Motor neuron (in vitro differentiated cells): ENCODE measurements around the gene GLTPD2. TPM values are rescaled to one million over a fixed set of nuclear protein-coding genes. Genes with fewer than 3 reads are reported as not detected.

Source experiments
- ATAC-seq, 8 experiments: fragments of 200-7000 bp; cut with Tn5 transposase; replicated peaks in 6 of 8; 2 replicates each; pipeline ENCODE4 v1.8.0; 2021; ENCODE audit warnings: mild to moderate bottlenecking in 8 of 8, moderate library complexity in 8 of 8
- H3K27ac ChIP-seq, 2 donors: fragments of 250-450 bp; sonication (Bioruptor Pico); 2 replicates each; pipeline ENCODE4 v1.9.0; 2021; ENCODE audit warnings: antibody characterized with exemption in 2 of 2, mild to moderate bottlenecking in 2 of 2, moderate library complexity in 1 of 2
- H3K4me1 ChIP-seq, 2 donors: fragments of 250-450 bp; sonication (Bioruptor Pico); replicated peaks in 1 of 2; 2 replicates each; pipeline ENCODE4 v1.6.1; 2021; ENCODE audit warnings: antibody characterized with exemption in 2 of 2, mild to moderate bottlenecking in 2 of 2, moderate library complexity in 1 of 2
- H3K4me3 ChIP-seq, 5 donors: fragments of 250-450 bp; sonication (Bioruptor Pico); 2 replicates each; pipeline ENCODE4 v1.9.0; 2021; ENCODE audit warnings: antibody characterized with exemption in 5 of 5, mild to moderate bottlenecking in 5 of 5, moderate library complexity in 4 of 5
- WGBS, 10 experiments: fragments of 450-650 bp; shearing (Covaris generic); methylation state at CpG; one replicate each; pipeline ENCODE4 v1.0.0; 2022; 5-methylcytosine and 5-hydroxymethylcytosine counted together
- in situ Hi-C, 9 experiments: fragments of 400-800 bp; cut with MboI; loops; one replicate each; pipeline ENCODE4 v1.15.0; 2021; ENCODE audit warnings: low sequenced_read_pairs in 9 of 9, low pct_unique_long_range_greater_than_20kb in 2 of 9; ENCODE audit not compliant: unreplicated experiment in 9 of 9
- total RNA-seq, 8 experiments: library from RNA; unstranded; fragments of 300-600 nt; gene quantifications; 2 replicates each; pipeline versions ENCODE4 v1.2.3 to v1.2.4, GENCODE V29; 2022

Gene GLTPD2
- total RNA-seq, 8 experiments from 2014 or later = 0.27 to 0.71 (median 0.65) TPM; not detected in 5

DNA sequence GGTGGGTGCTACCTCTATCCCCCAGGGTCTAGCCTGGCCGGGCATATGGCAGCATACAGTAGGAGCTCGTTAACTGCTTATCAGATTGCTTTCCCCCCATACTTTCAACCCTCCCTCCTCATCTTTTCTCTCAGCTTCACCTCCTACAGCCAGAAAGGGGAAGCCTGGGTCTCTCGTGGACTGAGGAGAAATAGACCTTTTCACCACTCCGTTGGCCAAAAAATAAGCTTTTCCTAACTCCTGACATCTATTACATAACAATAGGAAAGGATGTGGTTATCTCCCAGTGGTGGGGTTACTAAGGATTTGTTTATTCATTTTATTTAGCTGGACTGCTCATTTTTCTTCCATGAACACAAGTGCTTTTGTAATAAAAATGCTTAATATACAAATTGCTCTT lies 40.1 kb upstream of the GLTPD2 start:
- ATAC-seq = no peak
- in situ Hi-C loops = loop anchor here in 1 of 9 experiments (25.0 kb wide), 1 partner anchor 139 kb away; the partner anchor contains the start of gene C17orf107
- WGBS, 10 experiments = 0 to 71% (median 43%) methylated on average over 1 to 4 of the region's 4 CpGs; no CpG with 5 or more reads in 3 of the 10 experiments

DNA sequence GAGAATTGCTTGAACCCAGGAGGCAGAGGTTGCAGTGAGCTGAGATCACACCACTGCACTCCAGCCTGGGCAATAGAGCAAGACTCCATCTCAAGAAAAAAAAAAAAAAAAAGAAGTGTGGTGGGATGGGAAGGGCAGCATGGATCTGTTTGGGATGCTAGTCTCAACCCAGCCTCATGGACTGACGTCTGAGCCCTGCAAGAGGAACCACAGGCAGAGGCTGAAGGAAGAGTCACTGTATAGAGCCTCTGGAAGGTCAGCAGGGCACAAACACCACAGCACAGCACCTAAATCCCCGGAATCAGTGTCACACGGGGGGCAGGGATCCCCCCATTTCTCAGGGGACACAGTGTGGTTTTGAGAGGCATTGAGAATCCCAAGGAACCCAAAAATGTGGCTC lies 38.2 kb upstream of the GLTPD2 start:
- in situ Hi-C loops = no loop called here
- H3K27ac ChIP-seq = no peak overlapping the region
- WGBS, 10 experiments = 0 to 60% (median 17%) methylated on average over 1 to 3 of the region's 3 CpGs; no CpG with 5 or more reads in 4 of the 10 experiments
- ATAC-seq = no peak
- H3K4me3 ChIP-seq = no peak overlapping the region
- no peaks in the 10 kb centered on the region for H3K4me1 ChIP-seq

More for the DNA sequence above, 40.1 kb upstream of the GLTPD2 start:
- Histone ChIP-seq H3K4me3 (no peak overlapping the region), H3K4me1 (no peaks in the 10 kb centered on the region), H3K27ac (no peak overlapping the region)

- 46 to 100% (median 68%) methylated on average over 1 to 5 of the region's 5 CpGs for WGBS, 10 experiments
Observed at GRCh38 chr17:4751932-4752331, 36.8 kb upstream of the GLTPD2 start.

GRCh38 chr17:4753392-4753791 lies 35.4 kb upstream of the GLTPD2 start:
- H3K27ac ChIP-seq = no peak overlapping the region
- H3K4me3 ChIP-seq = no peak overlapping the region
- 38 to 100% (median 67%) methylated on average over 1 of the region's 1 CpG; no CpG with 5 or more reads in 2 of the 10 experiments for WGBS, 10 experiments
- no peak for ATAC-seq
- H3K4me1 ChIP-seq = no peaks in the 10 kb centered on the region
- in situ Hi-C loops = no loop called here

More at GRCh38 chr17:4751932-4752331, 36.8 kb upstream of the GLTPD2 start:
- in situ Hi-C loops = no loop called here
- ATAC-seq = no peak
- Histone ChIP-seq H3K4me1 (no peaks in the 10 kb centered on the region), H3K4me3 (no peak overlapping the region), H3K27ac (no peak overlapping the region)

DNA sequence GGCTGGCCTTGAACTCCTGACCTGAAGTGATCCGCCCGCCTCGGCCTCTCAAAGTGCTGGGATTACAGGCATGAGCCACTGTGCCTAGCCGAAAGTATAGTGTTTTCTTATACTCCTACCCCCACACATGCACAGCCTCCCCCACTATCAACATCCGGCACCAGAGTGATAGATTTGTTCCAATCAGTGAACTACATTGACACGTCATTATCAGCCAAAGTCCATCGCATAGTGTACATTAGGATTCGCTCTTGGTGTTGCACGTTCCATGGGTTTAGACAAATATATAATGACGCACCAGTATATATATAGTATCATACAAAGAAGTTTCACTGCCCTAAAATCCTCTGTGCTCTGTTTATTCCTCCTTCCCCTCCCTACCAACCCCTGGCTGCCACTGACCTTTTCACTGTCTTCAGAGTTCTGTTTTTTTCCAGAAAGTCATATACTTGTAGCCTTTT lies 29.0 kb upstream of the GLTPD2 start:
- 53 to 97% (median 80%) methylated on average over 3 to 9 of the region's 10 CpGs for WGBS, 10 experiments
- ATAC-seq = no peak
- Histone ChIP-seq H3K4me1 (no peaks in the 10 kb centered on the region), H3K4me3 (no peak overlapping the region), H3K27ac (no peak overlapping the region)
- in situ Hi-C loops = no loop called here

GRCh38 chr17:4764595-4764994 lies 24.2 kb upstream of the GLTPD2 start:
- 0 to 100% (median 58%) methylated on average over 1 to 3 of the region's 3 CpGs; no CpG with 5 or more reads in 2 of the 10 experiments for WGBS, 10 experiments
- Histone ChIP-seq H3K27ac (no peak overlapping the region), H3K4me1 (no peaks in the 10 kb centered on the region), H3K4me3 (no peak overlapping the region)
- in situ Hi-C loops = no loop called here
- no peak for ATAC-seq

DNA sequence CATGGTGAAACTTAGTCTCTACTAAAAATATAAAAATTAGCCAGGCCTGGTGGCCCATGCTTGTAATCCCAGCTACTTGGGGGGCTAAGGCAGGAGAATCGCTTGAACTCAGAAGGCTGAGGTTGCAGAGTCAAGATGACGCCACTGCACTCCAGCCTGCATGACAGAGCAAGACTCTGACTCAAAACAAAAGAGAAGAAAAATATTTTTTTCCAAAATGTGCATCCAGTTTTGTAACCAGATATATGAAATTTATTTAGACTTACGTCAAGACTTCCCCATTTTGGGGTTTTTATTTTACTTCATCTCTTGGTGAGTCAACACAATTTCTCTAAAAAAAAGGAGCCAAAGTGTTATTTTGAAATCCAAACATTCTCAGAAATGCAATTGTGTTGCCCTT lies 22.6 kb upstream of the GLTPD2 start:
- H3K4me3 ChIP-seq = no peak overlapping the region
- no peak for ATAC-seq
- in situ Hi-C loops = no loop called here
- WGBS, 10 experiments = 17 to 100% (median 71%) methylated on average over 1 to 3 of the region's 3 CpGs; no CpG with 5 or more reads in 2 of the 10 experiments
- H3K27ac ChIP-seq = no peak overlapping the region
- H3K4me1 ChIP-seq = no peaks in the 10 kb centered on the region

DNA sequence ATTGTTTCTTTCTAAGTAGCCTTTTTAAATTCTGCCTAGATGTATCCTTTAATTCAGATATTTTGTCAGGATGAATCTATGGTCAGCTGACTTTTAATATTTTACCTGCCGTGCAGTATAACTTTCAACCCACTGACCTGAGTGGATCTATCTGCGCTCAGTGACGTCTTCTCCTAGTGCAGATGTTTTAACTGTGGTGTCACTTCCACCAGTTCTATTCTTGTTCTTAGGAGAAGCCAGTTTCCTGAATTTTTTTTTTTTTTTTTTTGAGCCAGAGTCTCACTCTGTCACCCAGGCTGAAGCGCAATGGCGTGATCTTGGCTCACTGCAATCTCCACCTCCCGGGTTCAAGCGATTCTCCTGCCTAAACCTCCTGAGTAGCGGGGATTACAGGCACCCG lies 22.0 kb upstream of the GLTPD2 start:
- H3K4me1 ChIP-seq = no peaks in the 10 kb centered on the region
- no peak for ATAC-seq
- 60 to 100% (median 89%) methylated on average over 1 to 9 of the region's 9 CpGs; no CpG with 5 or more reads in 1 of the 10 experiments for WGBS, 10 experiments
- in situ Hi-C loops = no loop called here
- no peak overlapping the region for H3K27ac ChIP-seq
- H3K4me3 ChIP-seq = no peak overlapping the region

DNA sequence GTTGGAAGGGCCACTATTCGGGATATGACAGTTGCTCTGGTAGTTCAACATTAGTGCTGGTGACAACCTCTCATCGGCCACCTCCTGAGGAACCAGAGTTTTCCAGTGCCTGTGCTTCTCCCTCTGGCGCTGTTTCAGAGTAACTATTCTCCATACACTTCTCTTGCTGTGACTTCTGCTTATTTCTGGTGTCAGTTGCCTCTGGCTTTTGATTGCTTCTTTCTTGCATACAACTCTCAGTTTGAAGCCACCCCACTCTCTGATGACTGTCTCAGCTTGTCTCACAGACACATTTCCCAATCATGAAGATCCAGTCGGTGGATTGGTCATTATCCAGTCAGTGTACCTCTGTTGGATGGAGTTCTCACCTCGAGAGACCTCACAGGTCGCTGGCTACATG lies 20.5 kb upstream of the GLTPD2 start:
- whole genome bisulfite sequencing, 10 experiments = 48 to 95% (median 67%) methylated on average over 2 to 6 of the region's 6 CpGs; no CpG with 5 or more reads in 4 of the 10 experiments
- H3K27ac ChIP-seq = no peak overlapping the region
- in situ Hi-C loops = no loop called here
- no peaks in the 10 kb centered on the region for H3K4me1 ChIP-seq
- no peak for ATAC-seq
- no peak overlapping the region for H3K4me3 ChIP-seq

GRCh38 chr17:4769628-4770027 lies 19.1 kb upstream of the GLTPD2 start:
- WGBS, 10 experiments = 58 to 100% (median 89%) methylated on average over 1 to 2 of the region's 2 CpGs; no CpG with 5 or more reads in 2 of the 10 experiments
- in situ Hi-C loops = no loop called here
- no peak for ATAC-seq
- Histone ChIP-seq H3K4me3 (no peak overlapping the region), H3K4me1 (no peaks in the 10 kb centered on the region), H3K27ac (no peak overlapping the region)

- WGBS, 10 experiments = 0 to 100% (median 46%) methylated on average over 1 to 5 of the region's 13 CpGs; no CpG with 5 or more reads in 2 of the 10 experiments
- in situ Hi-C loops = no loop called here
- ATAC-seq = peak in 1 of 8 experiments; percentile 9
Observed at GRCh38 chr17:4771519-4772234, 17.1 kb upstream of the GLTPD2 start, which contains the start of gene TM4SF5. TM4SF5 (plus strand) TSS chr17:4771886; CDS start chr17:4771923, 37 bp downstream.

GRCh38 chr17:4772235-4772613 lies 16.5 kb upstream of the GLTPD2 start:
- no peak overlapping the region for H3K4me3 ChIP-seq
- no peaks in the 10 kb centered on the region for H3K4me1 ChIP-seq
- ATAC-seq = peak in 4 of 8 experiments; percentile 16 to 37 (median 20)

More at GRCh38 chr17:4771519-4772234, 17.1 kb upstream of the GLTPD2 start, which contains the start of gene TM4SF5:
- Histone ChIP-seq H3K4me3 (no peak within 1 kb of the TSS), H3K27ac (no peak within 1 kb of the TSS), H3K4me1 (no peaks in the 10 kb centered on the region)

GRCh38 chr17:4777969-4778760 lies 10.6 kb upstream of the GLTPD2 start:
- WGBS, 10 experiments = 30 to 86% (median 65%) methylated on average over 1 to 8 of the region's 9 CpGs; no CpG with 5 or more reads in 1 of the 10 experiments
- in situ Hi-C loops = loop anchor here in 1 of 9 experiments (25.0 kb wide), 1 partner anchor 109 kb away; the partner anchor contains the start of gene C17orf107
- H3K4me3 ChIP-seq = no peak overlapping the region
- ATAC-seq = no peak
- no peaks in the 10 kb centered on the region for H3K4me1 ChIP-seq
- no peak overlapping the region for H3K27ac ChIP-seq

More at GRCh38 chr17:4772235-4772613, 16.5 kb upstream of the GLTPD2 start:
- no peak overlapping the region for H3K27ac ChIP-seq
- WGBS, 10 experiments = 17 to 100% (median 46%) methylated on average over 1 to 4 of the region's 10 CpGs; no CpG with 5 or more reads in 6 of the 10 experiments
- in situ Hi-C loops = no loop called here
